ENCODE results near the gene RPS25.

Gene RPS25

DNA sequence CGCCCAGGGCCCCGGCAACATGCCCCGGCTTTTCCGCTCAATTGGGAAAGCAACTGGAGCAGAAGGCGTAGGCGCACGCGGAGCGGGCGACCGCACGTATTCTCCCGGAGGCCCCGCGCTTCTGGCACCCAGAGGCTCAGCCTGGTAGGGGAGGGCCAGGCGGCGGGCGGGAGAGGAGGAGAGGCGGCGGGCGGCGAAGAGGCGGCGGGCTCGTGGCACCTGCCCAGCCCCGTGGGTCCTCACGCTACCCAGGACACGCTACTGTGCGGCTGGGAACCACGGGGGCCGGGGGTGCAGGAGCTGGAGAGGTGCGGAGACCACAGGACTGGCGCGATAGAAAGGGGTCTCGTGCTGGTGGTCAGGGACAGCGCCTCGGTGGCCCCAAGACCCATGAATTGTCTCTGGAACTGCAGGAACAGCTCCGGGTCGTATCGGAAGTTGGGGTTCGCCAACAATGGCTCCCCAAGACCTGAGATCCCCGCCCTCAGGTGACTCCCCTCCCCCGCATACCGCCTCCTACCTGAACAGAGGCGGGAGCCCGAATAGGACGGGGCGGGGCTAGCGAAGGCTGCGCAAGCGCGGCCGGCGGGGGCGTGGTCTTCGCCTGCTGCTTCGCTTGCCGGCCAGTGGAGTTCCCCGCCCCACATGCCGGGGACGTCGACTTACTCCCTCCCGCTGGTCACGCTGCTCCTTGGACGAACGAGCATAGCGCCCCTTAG, 12.3 kb upstream of the RPS25 start, which contains the start of gene SLC37A4:
Gene SLC37A4 (minus strand): TSS at position 549 of the 719 bp plus-strand sequence.
- H4K12ac ChIP-seq (ENCODE audit: low read depth, low read length), result peak within 1 kb of the TSS; percentile 78
- peak within 1 kb of the TSS; percentile 78 for H2BK120ac ChIP-seq (ENCODE audit: insufficient read depth, low read length, poor library complexity)
- H3K4me1 ChIP-seq (ENCODE audit: control insufficient read depth in 1 of 2, insufficient read depth in 2 of 2, low read length in 2 of 2), result peaks cover 23 to 32% of the 10 kb centered on the region in 2 experiments
- peak within 1 kb of the TSS; percentile 53 for H2BK5ac ChIP-seq (ENCODE audit: low read depth, low read length, poor library complexity)
- peaks cover 5% of the 10 kb centered on the region for H3K79me1 ChIP-seq (ENCODE audit: low read length)
- H3K27me3 ChIP-seq (ENCODE audit: insufficient read depth, low read length), result no peaks in the 10 kb centered on the region
- H2AFZ ChIP-seq (ENCODE audit: insufficient read depth, low read length, poor library complexity), result peak within 1 kb of the TSS; percentile 89
- H4K91ac ChIP-seq (ENCODE audit: low read depth, low read length), result peak within 1 kb of the TSS; percentile 91
- H3K14ac ChIP-seq (ENCODE audit: low read length), result peak within 1 kb of the TSS; percentile 94
- no peak within 1 kb of the TSS for H3K23ac ChIP-seq (ENCODE audit: low read length)
- H3K9me3 ChIP-seq (ENCODE audit: insufficient read depth, low read depth, low read length), result peaks cover 2% of the 10 kb centered on the region
- H3K36me3 ChIP-seq (ENCODE audit: control insufficient read depth in 1 of 2, insufficient read depth in 2 of 2, low read length in 2 of 2), result peaks cover 16 to 28% of the 10 kb centered on the region in 2 experiments
- peak within 1 kb of the TSS; percentile 97 for H3K18ac ChIP-seq (ENCODE audit: low read length)
- H2BK12ac ChIP-seq (ENCODE audit: low read length), result peak within 1 kb of the TSS; percentile 33
- WGBS (ENCODE audit: extremely low coverage, insufficient coverage, insufficient read length), result no CpG with 5 or more reads among the region's 67 CpGs
- peak within 1 kb of the TSS; percentile 73 for H3K9ac ChIP-seq (ENCODE audit: low read length)
- peaks cover 10% of the 10 kb centered on the region for H3K79me2 ChIP-seq (ENCODE audit: control insufficient read depth, insufficient read depth, low read length, poor library complexity)
- H4K8ac ChIP-seq (ENCODE audit: low read depth, low read length), result peak within 1 kb of the TSS; percentile 88
- peak within 1 kb of the TSS; percentile 11 for H3K27ac ChIP-seq (ENCODE audit: low read depth, low read length)
- peak; percentile 99 to 100 for DNase-seq
- H2AK5ac ChIP-seq (ENCODE audit: low read length), result peak within 1 kb of the TSS; percentile 91
- peak within 1 kb of the TSS; percentile 76 for H3K4ac ChIP-seq (ENCODE audit: low read depth, low read length)
- peak within 1 kb of the TSS; percentile 91 for H3K4me3 ChIP-seq (ENCODE audit: low read depth, low read length)
- peak within 1 kb of the TSS; percentile 71 for H3K4me2 ChIP-seq (ENCODE audit: low read length)

DNA sequence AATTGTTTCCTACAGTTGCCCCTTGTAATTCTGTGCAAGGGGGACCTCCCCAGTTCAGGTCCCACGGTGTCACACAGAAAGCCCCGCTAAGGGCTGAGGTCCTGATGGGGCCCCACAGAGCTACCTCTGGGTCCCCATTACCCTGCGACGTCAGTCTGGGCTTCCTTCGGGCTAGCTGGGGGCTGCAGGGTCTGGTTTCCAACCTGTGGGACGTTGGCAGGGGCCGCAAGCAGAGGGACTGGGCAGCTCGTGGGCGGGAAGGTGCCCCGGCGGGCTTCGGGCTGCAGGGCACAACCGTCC, 11.8 kb upstream of the RPS25 start:
- H2BK5ac ChIP-seq (ENCODE audit: low read depth, low read length, poor library complexity), result no peak overlapping the region
- H2AFZ ChIP-seq (ENCODE audit: insufficient read depth, low read length, poor library complexity), result peak overlapping the region; percentile 89
- no peak overlapping the region for H3K27ac ChIP-seq (ENCODE audit: low read depth, low read length)
- peak overlapping the region; percentile 71 for H3K4me2 ChIP-seq (ENCODE audit: low read length)
- H4K12ac ChIP-seq (ENCODE audit: low read depth, low read length), result peak overlapping the region; percentile 78
- no peaks in the 10 kb centered on the region for H3K27me3 ChIP-seq (ENCODE audit: insufficient read depth, low read length)
- H3K4ac ChIP-seq (ENCODE audit: low read depth, low read length), result peak overlapping the region; percentile 61
- H3K4me3 ChIP-seq (ENCODE audit: low read depth, low read length), result peak overlapping the region; percentile 91
- H3K9me3 ChIP-seq (ENCODE audit: insufficient read depth, low read depth, low read length), result peaks cover 2% of the 10 kb centered on the region
- peak overlapping the region; percentile 48 for H3K18ac ChIP-seq (ENCODE audit: low read length)
- peak overlapping the region; percentile 52 for H3K9ac ChIP-seq (ENCODE audit: low read length)
- peak overlapping the region; percentile 91 for H4K91ac ChIP-seq (ENCODE audit: low read depth, low read length)
- peaks cover 28 to 36% of the 10 kb centered on the region in 2 experiments for H3K4me1 ChIP-seq (ENCODE audit: control insufficient read depth in 1 of 2, insufficient read depth in 2 of 2, low read length in 2 of 2)
- H2BK120ac ChIP-seq (ENCODE audit: insufficient read depth, low read length, poor library complexity), result peak overlapping the region; percentile 20
- peaks cover 18 to 31% of the 10 kb centered on the region in 2 experiments for H3K36me3 ChIP-seq (ENCODE audit: control insufficient read depth in 1 of 2, insufficient read depth in 2 of 2, low read length in 2 of 2)
- no peak overlapping the region for H3K23ac ChIP-seq (ENCODE audit: low read length)
- H2BK12ac ChIP-seq (ENCODE audit: low read length), result peak overlapping the region; percentile 10
- no peak for DNase-seq
- no CpG with 5 or more reads among the region's 13 CpGs for WGBS (ENCODE audit: extremely low coverage, insufficient coverage, insufficient read length)
- peak overlapping the region; percentile 94 for H3K14ac ChIP-seq (ENCODE audit: low read length)
- peaks cover 5% of the 10 kb centered on the region for H3K79me1 ChIP-seq (ENCODE audit: low read length)
- peak overlapping the region; percentile 63 for H2AK5ac ChIP-seq (ENCODE audit: low read length)
- peak overlapping the region; percentile 88 for H4K8ac ChIP-seq (ENCODE audit: low read depth, low read length)
- peaks cover 10% of the 10 kb centered on the region for H3K79me2 ChIP-seq (ENCODE audit: control insufficient read depth, insufficient read depth, low read length, poor library complexity)

DNA sequence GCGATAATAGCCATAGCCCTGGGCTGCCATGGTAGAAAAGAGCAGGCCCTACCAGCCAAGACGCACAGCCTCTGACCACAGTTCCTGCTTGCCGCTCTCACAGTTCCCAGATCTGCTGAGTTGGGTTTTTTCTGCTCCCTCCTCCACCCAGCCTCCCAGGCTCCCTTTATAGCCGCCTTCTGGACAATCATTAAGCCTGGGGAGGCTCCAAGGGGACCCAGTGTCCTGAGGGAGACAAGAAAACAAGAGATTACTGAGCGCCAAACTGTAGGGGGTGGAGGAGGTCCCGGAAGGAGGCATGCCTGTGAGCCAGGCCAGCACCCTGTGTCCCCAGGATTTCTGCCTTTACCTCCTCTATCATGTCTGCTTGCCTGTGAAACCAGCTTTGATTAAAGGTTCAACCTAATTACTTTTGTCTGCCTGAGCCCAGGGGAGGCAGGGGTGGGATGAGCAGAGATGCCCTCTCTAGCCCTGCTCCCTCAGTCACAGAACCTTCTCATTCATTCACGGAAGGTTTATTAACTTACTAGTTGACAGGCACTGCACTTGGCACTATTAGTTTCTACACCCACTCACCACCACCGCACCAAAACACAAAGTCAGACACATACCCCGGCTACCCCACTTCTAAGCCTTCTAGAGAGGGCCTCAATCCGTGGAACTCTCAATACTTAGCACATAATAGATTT, 11.3 kb upstream of the RPS25 start:
- H3K23ac ChIP-seq (ENCODE audit: low read length), result no peak overlapping the region
- peak overlapping the region; percentile 14 for H4K12ac ChIP-seq (ENCODE audit: low read depth, low read length)
- peak overlapping the region; percentile 4 for H3K18ac ChIP-seq (ENCODE audit: low read length)
- H3K79me1 ChIP-seq (ENCODE audit: low read length), result peaks cover 5% of the 10 kb centered on the region
- WGBS (ENCODE audit: extremely low coverage, insufficient coverage, insufficient read length), result no CpG with 5 or more reads among the region's 10 CpGs
- H3K4ac ChIP-seq (ENCODE audit: low read depth, low read length), result peak overlapping the region; percentile 61
- no peak overlapping the region for H2BK12ac ChIP-seq (ENCODE audit: low read length)
- H2AK5ac ChIP-seq (ENCODE audit: low read length), result peak overlapping the region; percentile 54
- H2AFZ ChIP-seq (ENCODE audit: insufficient read depth, low read length, poor library complexity), result no peak overlapping the region
- peak overlapping the region; percentile 20 for H2BK120ac ChIP-seq (ENCODE audit: insufficient read depth, low read length, poor library complexity)
- no peak overlapping the region for H3K4me3 ChIP-seq (ENCODE audit: low read depth, low read length)
- H3K27ac ChIP-seq (ENCODE audit: low read depth, low read length), result no peak overlapping the region
- peaks cover 2% of the 10 kb centered on the region for H3K9me3 ChIP-seq (ENCODE audit: insufficient read depth, low read depth, low read length)
- peaks cover 10% of the 10 kb centered on the region for H3K79me2 ChIP-seq (ENCODE audit: control insufficient read depth, insufficient read depth, low read length, poor library complexity)
- peak overlapping the region; percentile 71 for H3K4me2 ChIP-seq (ENCODE audit: low read length)
- H2BK5ac ChIP-seq (ENCODE audit: low read depth, low read length, poor library complexity), result no peak overlapping the region
- no peak overlapping the region for H4K91ac ChIP-seq (ENCODE audit: low read depth, low read length)
- no peaks in the 10 kb centered on the region for H3K27me3 ChIP-seq (ENCODE audit: insufficient read depth, low read length)
- H4K8ac ChIP-seq (ENCODE audit: low read depth, low read length), result no peak overlapping the region
- peaks cover 32 to 40% of the 10 kb centered on the region in 2 experiments for H3K4me1 ChIP-seq (ENCODE audit: control insufficient read depth in 1 of 2, insufficient read depth in 2 of 2, low read length in 2 of 2)
- peak overlapping the region; percentile 34 for H3K9ac ChIP-seq (ENCODE audit: low read length)
- peaks cover 22 to 34% of the 10 kb centered on the region in 2 experiments for H3K36me3 ChIP-seq (ENCODE audit: control insufficient read depth in 1 of 2, insufficient read depth in 2 of 2, low read length in 2 of 2)
- H3K14ac ChIP-seq (ENCODE audit: low read length), result no peak overlapping the region
- DNase-seq, result no peak

DNA sequence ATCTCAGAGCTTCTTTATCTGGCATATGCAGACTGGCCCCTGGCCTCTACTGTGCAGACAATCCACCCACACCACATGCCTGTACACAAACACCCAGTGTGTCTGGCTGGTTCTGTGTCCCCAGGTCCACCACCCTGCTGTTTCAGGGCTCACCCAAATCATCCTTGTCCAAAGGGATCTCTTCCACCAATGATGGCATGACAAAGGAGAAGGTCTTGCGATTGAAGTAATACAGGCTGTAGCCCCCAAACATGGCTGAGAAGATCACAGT, 10.9 kb upstream of the RPS25 start:
- Histone ChIP-seq H3K18ac (ENCODE audit: low read length) (peak overlapping the region; percentile 4), H3K4ac (ENCODE audit: low read depth, low read length) (no peak overlapping the region), H2AK5ac (ENCODE audit: low read length) (peak overlapping the region; percentile 1), H3K79me1 (ENCODE audit: low read length) (peaks cover 5% of the 10 kb centered on the region), H2AFZ (ENCODE audit: insufficient read depth, low read length, poor library complexity) (no peak overlapping the region), H3K27ac (ENCODE audit: low read depth, low read length) (no peak overlapping the region), H3K4me1 (ENCODE audit: control insufficient read depth in 1 of 2, insufficient read depth in 2 of 2, low read length in 2 of 2) (peaks cover 32 to 43% of the 10 kb centered on the region in 2 experiments), H4K12ac (ENCODE audit: low read depth, low read length) (no peak overlapping the region), H3K4me3 (ENCODE audit: low read depth, low read length) (no peak overlapping the region), H3K9me3 (ENCODE audit: insufficient read depth, low read depth, low read length) (peaks cover 2% of the 10 kb centered on the region), H4K91ac (ENCODE audit: low read depth, low read length) (peak overlapping the region; percentile 8), H3K23ac (ENCODE audit: low read length) (no peak overlapping the region), H3K4me2 (ENCODE audit: low read length) (peak overlapping the region; percentile 20), H2BK5ac (ENCODE audit: low read depth, low read length, poor library complexity) (no peak overlapping the region), H2BK120ac (ENCODE audit: insufficient read depth, low read length, poor library complexity) (no peak overlapping the region), H2BK12ac (ENCODE audit: low read length) (no peak overlapping the region), H3K79me2 (ENCODE audit: control insufficient read depth, insufficient read depth, low read length, poor library complexity) (peaks cover 10% of the 10 kb centered on the region), H3K9ac (ENCODE audit: low read length) (no peak overlapping the region), H4K8ac (ENCODE audit: low read depth, low read length) (no peak overlapping the region), H3K27me3 (ENCODE audit: insufficient read depth, low read length) (no peaks in the 10 kb centered on the region), H3K14ac (ENCODE audit: low read length) (no peak overlapping the region), H3K36me3 (ENCODE audit: control insufficient read depth in 1 of 2, insufficient read depth in 2 of 2, low read length in 2 of 2) (peaks cover 22 to 34% of the 10 kb centered on the region in 2 experiments)
- DNase-seq, result no peak
- WGBS (ENCODE audit: extremely low coverage, insufficient coverage, insufficient read length), result no CpG with 5 or more reads among the region's 1 CpG
